CD8-positive, alpha-beta memory T cell (primary cell): ENCODE results near the gene PWWP2B. TPM values are rescaled to one million over a fixed set of nuclear protein-coding genes. Genes with fewer than 3 reads are reported as not detected.
A peak's percentile ranks its signal among the peaks of the same experiment; 100 is the strongest.

Experiments used
- CTCF ChIA-PET: fragments of 350-600 bp; sonication (Branson Sonifier 250); formaldehyde crosslinking; loops from one replicate; lab custom pipeline; 2021; ENCODE audit warnings: antibody characterized with exemption; lab: Charles Lee
- POLR2A ChIA-PET: fragments of 350-600 bp; sonication (Branson Sonifier 250); formaldehyde crosslinking; loops from one replicate; lab custom pipeline; 2021; ENCODE audit warnings: antibody characterized with exemption; lab: Charles Lee
- DNase-seq, 5 donors: peaks; one replicate each; pipeline versions ENCODE4 v3.0.0 to v3.0.0-alpha.2; 2020 to 2022; ENCODE audit warnings: mixed read lengths in 1 of 5
- H3K27ac ChIP-seq: one replicate; pipeline ENCODE4 v1.7.0; 2013; ENCODE audit warnings: low read depth, mild to moderate bottlenecking, low read length, moderate library complexity
- H3K27me3 ChIP-seq: 2 replicates; pipeline ENCODE4 v1.7.0; 2013; ENCODE audit warnings: low read length, mild to moderate bottlenecking; ENCODE audit not compliant: insufficient read depth, poor library complexity, severe bottlenecking
- H3K36me3 ChIP-seq: 2 replicates; pipeline ENCODE4 v1.7.0; 2013; ENCODE audit warnings: mild to moderate bottlenecking, low read length, moderate library complexity; ENCODE audit not compliant: insufficient read depth
- H3K4me1 ChIP-seq: 2 replicates; pipeline ENCODE4 v1.7.0; 2013; ENCODE audit warnings: mild to moderate bottlenecking, low read length, moderate library complexity; ENCODE audit not compliant: insufficient read depth
- H3K4me3 ChIP-seq: 2 replicates; pipeline ENCODE4 v1.7.0; 2013; ENCODE audit warnings: mild to moderate bottlenecking, low read length
- H3K9me3 ChIP-seq: 2 replicates; pipeline ENCODE4 v1.7.0; 2013; ENCODE audit warnings: mild to moderate bottlenecking, low read length
- H3K27ac Mint-ChIP-seq, 8 donors: one replicate each; pipeline ENCODE4 v1.8.0; 2020 to 2021; ENCODE audit warnings: mixed read lengths in 8 of 8, mild to moderate bottlenecking in 6 of 8, inconsistent platforms in 3 of 8, moderate library complexity in 3 of 8
- H3K27me3 Mint-ChIP-seq, 2 donors: one replicate each; pipeline ENCODE4 v1.8.0; 2020 to 2021; ENCODE audit warnings: mixed read lengths in 2 of 2, mild to moderate bottlenecking in 1 of 2, moderate library complexity in 1 of 2
- H3K36me3 Mint-ChIP-seq, 3 donors: one replicate each; pipeline ENCODE4 v1.8.0; 2020 to 2021; ENCODE audit warnings: mixed read lengths in 3 of 3, inconsistent platforms in 1 of 3, mild to moderate bottlenecking in 1 of 3
- H3K4me1 Mint-ChIP-seq, 3 donors: one replicate each; pipeline ENCODE4 v1.8.0; 2020 to 2021; ENCODE audit warnings: mixed read lengths in 3 of 3, inconsistent platforms in 1 of 3, mild to moderate bottlenecking in 1 of 3
- H3K4me3 Mint-ChIP-seq, 7 donors: one replicate each; pipeline ENCODE4 v1.8.0; 2020 to 2021; ENCODE audit warnings: mixed read lengths in 7 of 7, mild to moderate bottlenecking in 6 of 7, moderate library complexity in 4 of 7, inconsistent platforms in 2 of 7
- H3K9me3 Mint-ChIP-seq, 5 donors: one replicate each; pipeline ENCODE4 v1.8.0; 2020 to 2022; ENCODE audit warnings: mixed read lengths in 5 of 5, mild to moderate bottlenecking in 3 of 5, moderate library complexity in 2 of 5, inconsistent platforms in 1 of 5
- polyA plus RNA-seq: library from polyadenylated mRNA; unstranded; fragments of 300-500 nt; fragmentation: Illumina TruSeq; gene quantifications from one replicate; pipeline ENCODE4 v1.2.3, GENCODE V29; 2021
- total RNA-seq, 2 experiments: library from RNA; stranded (reverse); gene quantifications; one replicate each; pipeline ENCODE4 v1.2.3, GENCODE V29; 2021

The PWWP2B gene
- total and polyA plus RNA-seq, 3 experiments from 2014 or later = 3.1 to 4.4 (median 3.7) TPM

- Histone ChIP-seq H3K27ac (no peak overlapping the region), H3K4me3 (no peak overlapping the region), H3K36me3 (no peaks in the 10 kb centered on the region), H3K9me3 (no peaks in the 10 kb centered on the region), H3K4me1 (peaks cover 6% of the 10 kb centered on the region), H3K27me3 (no peaks in the 10 kb centered on the region)
- Mint-ChIP-seq H3K27me3 (no peaks in the 10 kb centered on the region), H3K4me1 (peaks cover 7 to 21% (median 12%) of the 10 kb centered on the region in 3 donors), H3K36me3 (peaks cover 0 to 19% (median 2%) of the 10 kb centered on the region in 3 donors), H3K27ac (peak overlapping the region in 1 of 8 donors; percentile 29), H3K9me3 (no peaks in the 10 kb centered on the region), H3K4me3 (peak overlapping the region in 3 of 7 donors; percentile 18 to 43 (median 32))
- no peak for DNase-seq
- POLR2A ChIA-PET = no interaction called here
- CTCF ChIA-PET = interaction anchor here (1.0 kb wide), 1 partner anchor 38 kb away, joined by 4 read pairs; no protein-coding TSS in a partner anchor
These were observed 11.4 kb downstream of the PWWP2B start for GRCh38 chr10:132408367-132408781.

- peaks cover 7 to 21% (median 12%) of the 10 kb centered on the region in 3 donors for H3K4me1 Mint-ChIP-seq
- Histone ChIP-seq H3K4me1 (peaks cover 6% of the 10 kb centered on the region), H3K27ac (no peak overlapping the region), H3K27me3 (no peaks in the 10 kb centered on the region), H3K9me3 (no peaks in the 10 kb centered on the region), H3K36me3 (no peaks in the 10 kb centered on the region), H3K4me3 (no peak overlapping the region)
- H3K27me3 Mint-ChIP-seq = no peaks in the 10 kb centered on the region
- H3K9me3 Mint-ChIP-seq = no peaks in the 10 kb centered on the region
- no peak overlapping the region for H3K27ac Mint-ChIP-seq
- ChIA-PET POLR2A (no interaction called here), CTCF (interaction anchor here (1.3 kb wide), 1 partner anchor 11 kb away, joined by 4 read pairs; no protein-coding TSS in a partner anchor)
- H3K4me3 Mint-ChIP-seq = no peak overlapping the region
- no peak for DNase-seq
- peaks cover 0 to 21% (median 2%) of the 10 kb centered on the region in 3 donors for H3K36me3 Mint-ChIP-seq
These were observed 12.0 kb downstream of the PWWP2B start for GRCh38 chr10:132408823-132409666.

GRCh38 chr10:132409667-132410028 lies 12.6 kb downstream of the PWWP2B start:
- no peak for DNase-seq
- POLR2A ChIA-PET = no interaction called here
- peaks cover 6% of the 10 kb centered on the region for H3K4me1 ChIP-seq

GRCh38 chr10:132410056-132410778 lies 13.2 kb downstream of the PWWP2B start:
- Mint-ChIP-seq H3K27me3 (no peaks in the 10 kb centered on the region), H3K36me3 (peaks cover 0 to 27% (median 2%) of the 10 kb centered on the region in 3 donors), H3K4me3 (no peak overlapping the region), H3K27ac (peak overlapping the region in 3 of 8 donors; percentile 11 to 63 (median 55)), H3K4me1 (peaks cover 8 to 24% (median 12%) of the 10 kb centered on the region in 3 donors), H3K9me3 (no peaks in the 10 kb centered on the region)
- Histone ChIP-seq H3K27ac (no peak overlapping the region), H3K27me3 (no peaks in the 10 kb centered on the region), H3K36me3 (no peaks in the 10 kb centered on the region), H3K4me3 (no peak overlapping the region), H3K9me3 (no peaks in the 10 kb centered on the region), H3K4me1 (peaks cover 6% of the 10 kb centered on the region)
- no peak for DNase-seq
- POLR2A ChIA-PET = no interaction called here
- CTCF ChIA-PET = interaction anchor here (1.3 kb wide), 1 partner anchor 10 kb away, joined by 4 read pairs; no protein-coding TSS in a partner anchor

More at GRCh38 chr10:132409667-132410028, 12.6 kb downstream of the PWWP2B start:
- Mint-ChIP-seq H3K4me3 (peak overlapping the region in 1 of 7 donors; percentile 9), H3K4me1 (peaks cover 7 to 21% (median 12%) of the 10 kb centered on the region in 3 donors), H3K27ac (peak overlapping the region in 4 of 8 donors; percentile 11 to 91 (median 59)), H3K9me3 (no peaks in the 10 kb centered on the region), H3K27me3 (no peaks in the 10 kb centered on the region), H3K36me3 (peaks cover 0 to 22% (median 2%) of the 10 kb centered on the region in 3 donors)
- no peak overlapping the region for H3K4me3 ChIP-seq
- H3K27me3 ChIP-seq = no peaks in the 10 kb centered on the region
- no peaks in the 10 kb centered on the region for H3K9me3 ChIP-seq
- CTCF ChIA-PET = interaction anchor here (1.3 kb wide), 1 partner anchor 11 kb away, joined by 4 read pairs; no protein-coding TSS in a partner anchor
- H3K36me3 ChIP-seq = no peaks in the 10 kb centered on the region
- H3K27ac ChIP-seq = no peak overlapping the region

- Histone ChIP-seq H3K36me3 (no peaks in the 10 kb centered on the region), H3K9me3 (no peaks in the 10 kb centered on the region), H3K27ac (no peak overlapping the region), H3K4me3 (no peak overlapping the region), H3K27me3 (no peaks in the 10 kb centered on the region), H3K4me1 (peaks cover 6% of the 10 kb centered on the region)
- Mint-ChIP-seq H3K27me3 (no peaks in the 10 kb centered on the region), H3K36me3 (peaks cover 0 to 26% (median 0%) of the 10 kb centered on the region in 3 donors), H3K4me1 (peaks cover 12 to 28% (median 16%) of the 10 kb centered on the region in 3 donors), H3K4me3 (no peak overlapping the region), H3K27ac (no peak overlapping the region), H3K9me3 (no peaks in the 10 kb centered on the region)
- ChIA-PET CTCF (interaction anchor here (1.3 kb wide), 1 partner anchor 10 kb away, joined by 4 read pairs; no protein-coding TSS in a partner anchor), POLR2A (no interaction called here)
- DNase-seq = no peak
These were observed 14.0 kb downstream of the PWWP2B start for GRCh38 chr10:132410779-132411532.

GRCh38 chr10:132411561-132412253 lies 14.7 kb downstream of the PWWP2B start:
- Histone ChIP-seq H3K4me3 (no peak overlapping the region), H3K27ac (no peak overlapping the region), H3K27me3 (no peaks in the 10 kb centered on the region), H3K36me3 (no peaks in the 10 kb centered on the region), H3K9me3 (no peaks in the 10 kb centered on the region), H3K4me1 (peaks cover 6% of the 10 kb centered on the region)
- ChIA-PET POLR2A (no interaction called here), CTCF (interaction anchor here (1.4 kb wide), 1 partner anchor 42 kb away, joined by 3 read pairs; no protein-coding TSS in a partner anchor)
- Mint-ChIP-seq H3K9me3 (no peaks in the 10 kb centered on the region), H3K27ac (peak overlapping the region in 4 of 8 donors; percentile 27 to 78 (median 53)), H3K4me3 (no peak overlapping the region), H3K27me3 (no peaks in the 10 kb centered on the region), H3K4me1 (peaks cover 12 to 28% (median 16%) of the 10 kb centered on the region in 3 donors), H3K36me3 (peaks cover 0 to 22% (median 0%) of the 10 kb centered on the region in 3 donors)
- DNase-seq = no peak
